GM12878 (cell line): ENCODE data around the gene MIER1. TPM values are rescaled to one million over a fixed set of nuclear protein-coding genes. Genes with fewer than 3 reads are reported as not detected.

ENCODE experiments used
- ATAC-seq: fragments of 200-7000 bp; cut with Tn5 transposase; 3 replicates; pipeline ENCODE4 v1.9.1; 2020; ENCODE audit warnings: mild to moderate bottlenecking, moderate library complexity
- BruUV-seq: library from RNA; stranded (reverse); fragments of 400-500 nt; replicated peaks from 2 replicates; lab custom pipeline; 2021; lab: Mats Ljungman, UMichigan
- CTCF ChIA-PET: fragments of 300-600 bp; sonication (Branson Sonifier 250); formaldehyde crosslinking; extraction: SDS; loops from one replicate; lab custom pipeline; 2021; ENCODE audit warnings: inconsistent platforms; lab: Yijun Ruan, JAX
- POLR2A ChIA-PET: fragments of 350-600 bp; formaldehyde crosslinking; extraction: SDS; loops from one replicate; lab custom pipeline; 2021; ENCODE audit warnings: inconsistent platforms; lab: Charles Lee
- RAD21 ChIA-PET: fragments of 300-600 bp; sonication (Branson Sonifier 250); formaldehyde crosslinking; loops from one replicate; lab custom pipeline; 2023; ENCODE audit warnings: antibody characterized with exemption; ENCODE audit not compliant: unreplicated experiment; lab: Charles Lee
- SMC1A ChIA-PET: fragments of 300-600 bp; sonication (Branson Sonifier 250); formaldehyde crosslinking; loops from one replicate; lab custom pipeline; 2023; ENCODE audit not compliant: unreplicated experiment, uncharacterized antibody; lab: Charles Lee
- DNase-seq: peaks from one replicate; pipeline ENCODE4 v3.0.0-alpha.2; 2011; ENCODE audit warnings: low read depth, low spot score
- FAIRE-seq: peaks from 3 replicates; lab custom pipeline; 2011; peaks lifted over from hg19 to GRCh38; lab: Jason Lieb, UNC
- H2AFZ ChIP-seq: 2 replicates; pipeline ENCODE4 v1.6.0; 2011; ENCODE audit warnings: low read depth, low read length, control low read depth; ENCODE audit not compliant: control insufficient read depth
- H3K27ac ChIP-seq: 2 replicates; pipeline ENCODE4 v1.5.1; 2011; ENCODE audit warnings: control low read depth; ENCODE audit not compliant: control insufficient read depth, insufficient read depth
- H3K27me3 ChIP-seq, 2 experiments: replicated peaks in 1 of 2; 2 replicates each; pipeline versions ENCODE4 v1.6.0 to v1.6.1; 2011; ENCODE audit warnings: low read length in 1 of 2; ENCODE audit not compliant: control insufficient read depth in 2 of 2, insufficient read depth in 2 of 2
- H3K36me3 ChIP-seq, 2 experiments: 2 replicates each; pipeline ENCODE4 v1.5.1; 2011; ENCODE audit warnings: low read length in 1 of 2; ENCODE audit not compliant: control insufficient read depth in 2 of 2, insufficient read depth in 2 of 2
- H3K4me1 ChIP-seq: 2 replicates; pipeline ENCODE4 v1.6.1; 2011; ENCODE audit warnings: mild to moderate bottlenecking, low read length, moderate library complexity, mixed read lengths; ENCODE audit not compliant: control insufficient read depth, insufficient read depth
- H3K4me2 ChIP-seq: 2 replicates; pipeline ENCODE4 v1.6.0; 2011; ENCODE audit warnings: control low read depth; ENCODE audit not compliant: control insufficient read depth, insufficient read depth
- H3K4me3 ChIP-seq: fragments of 200-600 bp; sonication (generic); 2 replicates; pipeline ENCODE4 v1.5.1; 2016
- H3K79me2 ChIP-seq: 2 replicates; pipeline ENCODE4 v1.6.0; 2011; ENCODE audit warnings: low read length; ENCODE audit not compliant: control insufficient read depth, insufficient read depth
- H3K9ac ChIP-seq: 2 replicates; pipeline ENCODE4 v1.8.0; 2011; ENCODE audit warnings: low read length, control low read depth, mixed read lengths; ENCODE audit not compliant: control insufficient read depth, insufficient read depth
- H3K9me3 ChIP-seq: replicated peaks from 3 replicates; pipeline ENCODE4 v1.5.1; 2011; ENCODE audit warnings: mild to moderate bottlenecking, low read length; ENCODE audit not compliant: control insufficient read depth, insufficient read depth
- H4K20me1 ChIP-seq: 2 replicates; pipeline ENCODE4 v1.6.0; 2011; ENCODE audit not compliant: control insufficient read depth, insufficient read depth
- ASH2L ChIP-seq: fragments of 300-600, 200-600 bp; sonication (generic); IDR thresholded peaks from 2 replicates; pipeline ENCODE4 v1.6.1; 2017; ENCODE audit warnings: low read depth, mild to moderate bottlenecking, borderline replicate concordance
- CREM ChIP-seq: IDR thresholded peaks from 2 replicates; pipeline ENCODE4 v1.6.1; 2014; ENCODE audit warnings: antibody characterized with exemption, low read depth
- ESRRA ChIP-seq: IDR thresholded peaks from 2 replicates; pipeline ENCODE4 v1.6.1; 2012; ENCODE audit warnings: mild to moderate bottlenecking, low read length, improper control_type of control experiment
- PAX8 ChIP-seq: fragments of 450-650 bp; IDR thresholded peaks from 2 replicates; pipeline ENCODE4 v1.6.1; 2017; ENCODE audit warnings: mild to moderate bottlenecking, moderate library complexity
- STAT1 ChIP-seq: fragments of 450-650 bp; conservative IDR thresholded peaks from 2 replicates; pipeline ENCODE4 v1.6.1; 2014; ENCODE audit warnings: antibody characterized with exemption, mild to moderate bottlenecking
- YBX1 ChIP-seq: fragments of 450-650 bp; IDR thresholded peaks from 2 replicates; pipeline ENCODE4 v1.6.1; 2016; ENCODE audit warnings: antibody characterized with exemption
- ZNF207 ChIP-seq: fragments of 450-650 bp; IDR thresholded peaks from 2 replicates; pipeline ENCODE4 v1.6.1; 2014; ENCODE audit warnings: antibody characterized with exemption, mild to moderate bottlenecking, borderline replicate concordance
- ZZZ3 ChIP-seq: IDR thresholded peaks from 2 replicates; pipeline ENCODE4 v1.6.1; 2011; ENCODE audit warnings: low read depth; ENCODE audit not compliant: control insufficient read depth, insufficient read length
- WGBS: methylation state at CpG from one replicate; pipeline ENCODE4 v1.1.6; 2016; ENCODE audit warnings: low lambda C conversion rate; ENCODE audit not compliant: insufficient replicate concordance, insufficient coverage; ENCODE audit errors: missing lambda C conversion rate; 5-methylcytosine and 5-hydroxymethylcytosine counted together
- in situ Hi-C: fragments of 300-500 bp; cut with MboI; formaldehyde crosslinking; loops from 9 replicates; pipeline ENCODE4 v1.14.3; 2018; ENCODE audit warnings: mixed read lengths
- intact Hi-C: fragments of 100-400 bp; cut with micrococcal nuclease; formaldehyde crosslinking; loops from one replicate; pipeline ENCODE4 v1.14.2; 2022; ENCODE audit not compliant: unreplicated experiment
- polyA plus RNA-seq, 11 experiments: library from polyadenylated mRNA; depleted of rRNA in 4 of 11; unstranded in 6 of 11; stranded (reverse) in 5 of 11; fragments of >200 nt; fragmentation: Nextera tagmentation in 4 of 11; fragmentation: Illumina TruSeq in 1 of 11; extraction: Ambion mirVana in 4 of 11; extraction: Trizol in 1 of 11; gene quantifications; 1 replicate in 1 of 11; 2 replicates in 10 of 11; pipeline versions ENCODE4 v1.2.1 to v1.2.3, GENCODE V29; 2011 to 2016; ENCODE audit warnings: inconsistent platforms in 2 of 11, missing spikeins in 2 of 11, low read depth in 1 of 11
- total RNA-seq, 4 experiments: library from RNA; depleted of rRNA in 3 of 4; stranded (reverse); fragments of >200 nt in 3 of 4; fragmentation: Illumina TruSeq in 1 of 4; extraction: Trizol in 1 of 4; gene quantifications; 2 replicates each; pipeline versions ENCODE4 v1.2.1 to v1.2.3, GENCODE V29; 2013 to 2021
- TF ChIP-seq, protein P1 (sequence below): fragments of 450-650 bp; IDR thresholded peaks from 2 replicates; pipeline ENCODE4 v1.6.1; 2017; ENCODE audit warnings: mild to moderate bottlenecking, moderate library complexity
- TF ChIP-seq, protein P2 (sequence below): fragments of 450-650 bp; IDR thresholded peaks from 2 replicates; pipeline ENCODE4 v1.6.1; 2017; ENCODE audit warnings: mild to moderate bottlenecking, low read depth, inconsistent platforms; ENCODE audit not compliant: poor library complexity, severe bottlenecking
- TF ChIP-seq, protein P3 (sequence below): IDR thresholded peaks from 2 replicates; pipeline ENCODE4 v1.6.1; 2011; ENCODE audit warnings: borderline replicate concordance, low read depth, mild to moderate bottlenecking, moderate library complexity, mixed read lengths, low read length; ENCODE audit not compliant: insufficient read depth; ENCODE audit errors: extremely low read length
- TF ChIP-seq, protein P4 (sequence below): IDR thresholded peaks from 2 replicates; pipeline ENCODE4 v1.6.1; 2011; ENCODE audit warnings: borderline replicate concordance, low read depth, mild to moderate bottlenecking, moderate library complexity, low read length; ENCODE audit not compliant: insufficient read depth, poor library complexity, severe bottlenecking

MIER1 gene
- total and polyA plus RNA-seq, 10 of the 15 experiments (the other 5 are each of a cell fraction or from before 2014, with no cell fraction given) = 13.6 to 39.8 (median 25.7) TPM

DNA sequence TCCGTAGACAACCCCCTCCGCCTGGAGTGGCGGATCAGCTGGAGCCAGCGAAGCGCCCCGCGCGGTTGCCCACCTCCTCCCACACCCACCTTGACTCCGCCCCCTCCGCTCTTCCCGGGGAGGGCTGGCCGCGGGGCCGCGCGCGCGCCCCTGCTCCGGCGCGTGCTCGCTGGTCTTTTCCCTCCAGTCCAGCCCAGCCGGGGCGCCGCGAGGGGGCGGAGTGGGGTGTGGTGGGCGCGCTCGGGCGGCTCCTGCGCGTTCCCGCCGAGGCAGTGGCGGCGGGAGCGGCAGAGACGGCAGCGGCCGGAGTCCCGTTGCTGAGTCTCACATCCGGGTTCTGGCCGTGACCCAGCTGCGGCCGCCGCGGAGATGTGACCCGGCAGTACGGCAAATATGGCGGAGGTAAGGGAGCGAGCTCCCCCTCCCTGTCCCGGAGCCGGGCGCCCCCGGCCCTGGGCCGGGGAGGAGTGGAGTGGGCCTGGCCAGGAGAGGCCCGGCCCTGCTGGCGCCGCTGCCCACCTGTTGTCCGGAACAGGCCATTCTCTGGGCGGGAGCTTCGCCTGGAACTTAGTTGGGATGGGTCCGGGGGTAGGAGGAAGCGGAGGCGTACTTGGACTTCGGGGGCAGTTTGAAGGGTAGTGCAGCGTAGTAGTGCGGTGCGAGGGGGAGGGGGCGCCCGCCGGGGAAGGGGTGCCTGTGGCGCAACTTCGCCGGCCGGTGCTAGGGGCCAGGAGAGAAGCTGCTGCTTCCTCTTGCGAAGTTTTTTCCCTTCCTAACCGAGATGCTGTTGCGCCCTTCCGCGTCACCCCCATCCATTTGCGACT is 5.4 kb downstream of the MIER1 start:
- FAIRE-seq (no peak), ATAC-seq (peak; percentile 76), DNase-seq (peak; percentile 61)
- Histone ChIP-seq H3K4me1 (peaks cover 4% of the 10 kb centered on the region; the same call in 1 of the 2 replicates), H3K4me3 (peak overlapping the region; percentile 92), H3K79me2 (peaks cover 95% of the 10 kb centered on the region), H3K9ac (peak overlapping the region; percentile 95), H3K4me2 (peak overlapping the region; percentile 49), H2AFZ (peak overlapping the region; percentile 59), H3K27me3 (no peaks in the 10 kb centered on the region), H3K36me3 (no peaks in the 10 kb centered on the region; a peak in 1 of 4 replicates), H4K20me1 (no peaks in the 10 kb centered on the region), H3K9me3 (no peaks in the 10 kb centered on the region), H3K27ac (peak overlapping the region; percentile 94)
- in situ Hi-C loops = loop anchor here (25.0 kb wide), 2 partner anchors 543 to 668 kb away; no protein-coding TSS in a partner anchor
- ChIA-PET RAD21 (interaction anchor here (0.7 to 1.0 kb wide), 4 partner anchors 12 to 500 kb away, joined by 3 to 4 read pairs (median 4); partner anchors contain the start of gene SERBP1), CTCF (interaction anchor here (1.0 kb wide), 1 partner anchor 25 kb away, joined by 4 read pairs; no protein-coding TSS in a partner anchor), POLR2A (interaction anchor here (0.9 to 1.8 kb wide), 4 partner anchors 25 to 260 kb away, joined by 3 to 6 read pairs (median 4); partner anchors contain the start of gene SLC35D1), SMC1A (interaction anchor here (0.9 to 1.0 kb wide), 3 partner anchors 11 to 54 kb away, joined by 3 read pairs; no protein-coding TSS in a partner anchor)
- under 1% methylated on average over 65 of the region's 83 CpGs for WGBS
- no TSS peak for BruUV-seq
- intact Hi-C loops = loop anchor here (2.0 to 10.0 kb wide), 7 partner anchors 55 to 655 kb away; partner anchors contain the start of genes IL23R, SERBP1 and SLC35D1
- TF ChIP-seq ZZZ3 (no peak), CREM (peak; percentile 25; the same call in 1 of the 2 replicates), STAT1 (no peak), YBX1 (no peak), ESRRA (no peak), PAX8 (no peak), ZNF207 (0 out of 2 replicates have a peak, but pooled peaks have one; percentile 57), ASH2L (peak; percentile 91; the same call in 1 of the 2 replicates)
- TF ChIP-seq, protein P1, sequence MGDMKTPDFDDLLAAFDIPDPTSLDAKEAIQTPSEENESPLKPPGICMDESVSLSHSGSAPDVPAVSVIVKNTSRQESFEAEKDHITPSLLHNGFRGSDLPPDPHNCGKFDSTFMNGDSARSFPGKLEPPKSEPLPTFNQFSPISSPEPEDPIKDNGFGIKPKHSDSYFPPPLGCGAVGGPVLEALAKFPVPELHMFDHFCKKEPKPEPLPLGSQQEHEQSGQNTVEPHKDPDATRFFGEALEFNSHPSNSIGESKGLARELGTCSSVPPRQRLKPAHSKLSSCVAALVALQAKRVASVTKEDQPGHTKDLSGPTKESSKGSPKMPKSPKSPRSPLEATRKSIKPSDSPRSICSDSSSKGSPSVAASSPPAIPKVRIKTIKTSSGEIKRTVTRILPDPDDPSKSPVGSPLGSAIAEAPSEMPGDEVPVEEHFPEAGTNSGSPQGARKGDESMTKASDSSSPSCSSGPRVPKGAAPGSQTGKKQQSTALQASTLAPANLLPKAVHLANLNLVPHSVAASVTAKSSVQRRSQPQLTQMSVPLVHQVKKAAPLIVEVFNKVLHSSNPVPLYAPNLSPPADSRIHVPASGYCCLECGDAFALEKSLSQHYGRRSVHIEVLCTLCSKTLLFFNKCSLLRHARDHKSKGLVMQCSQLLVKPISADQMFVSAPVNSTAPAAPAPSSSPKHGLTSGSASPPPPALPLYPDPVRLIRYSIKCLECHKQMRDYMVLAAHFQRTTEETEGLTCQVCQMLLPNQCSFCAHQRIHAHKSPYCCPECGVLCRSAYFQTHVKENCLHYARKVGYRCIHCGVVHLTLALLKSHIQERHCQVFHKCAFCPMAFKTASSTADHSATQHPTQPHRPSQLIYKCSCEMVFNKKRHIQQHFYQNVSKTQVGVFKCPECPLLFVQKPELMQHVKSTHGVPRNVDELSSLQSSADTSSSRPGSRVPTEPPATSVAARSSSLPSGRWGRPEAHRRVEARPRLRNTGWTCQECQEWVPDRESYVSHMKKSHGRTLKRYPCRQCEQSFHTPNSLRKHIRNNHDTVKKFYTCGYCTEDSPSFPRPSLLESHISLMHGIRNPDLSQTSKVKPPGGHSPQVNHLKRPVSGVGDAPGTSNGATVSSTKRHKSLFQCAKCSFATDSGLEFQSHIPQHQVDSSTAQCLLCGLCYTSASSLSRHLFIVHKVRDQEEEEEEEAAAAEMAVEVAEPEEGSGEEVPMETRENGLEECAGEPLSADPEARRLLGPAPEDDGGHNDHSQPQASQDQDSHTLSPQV = no peak
- TF ChIP-seq, protein P2, sequence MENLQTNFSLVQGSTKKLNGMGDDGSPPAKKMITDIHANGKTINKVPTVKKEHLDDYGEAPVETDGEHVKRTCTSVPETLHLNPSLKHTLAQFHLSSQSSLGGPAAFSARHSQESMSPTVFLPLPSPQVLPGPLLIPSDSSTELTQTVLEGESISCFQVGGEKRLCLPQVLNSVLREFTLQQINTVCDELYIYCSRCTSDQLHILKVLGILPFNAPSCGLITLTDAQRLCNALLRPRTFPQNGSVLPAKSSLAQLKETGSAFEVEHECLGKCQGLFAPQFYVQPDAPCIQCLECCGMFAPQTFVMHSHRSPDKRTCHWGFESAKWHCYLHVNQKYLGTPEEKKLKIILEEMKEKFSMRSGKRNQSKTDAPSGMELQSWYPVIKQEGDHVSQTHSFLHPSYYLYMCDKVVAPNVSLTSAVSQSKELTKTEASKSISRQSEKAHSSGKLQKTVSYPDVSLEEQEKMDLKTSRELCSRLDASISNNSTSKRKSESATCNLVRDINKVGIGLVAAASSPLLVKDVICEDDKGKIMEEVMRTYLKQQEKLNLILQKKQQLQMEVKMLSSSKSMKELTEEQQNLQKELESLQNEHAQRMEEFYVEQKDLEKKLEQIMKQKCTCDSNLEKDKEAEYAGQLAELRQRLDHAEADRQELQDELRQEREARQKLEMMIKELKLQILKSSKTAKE = no peak
- TF ChIP-seq, protein P3, sequence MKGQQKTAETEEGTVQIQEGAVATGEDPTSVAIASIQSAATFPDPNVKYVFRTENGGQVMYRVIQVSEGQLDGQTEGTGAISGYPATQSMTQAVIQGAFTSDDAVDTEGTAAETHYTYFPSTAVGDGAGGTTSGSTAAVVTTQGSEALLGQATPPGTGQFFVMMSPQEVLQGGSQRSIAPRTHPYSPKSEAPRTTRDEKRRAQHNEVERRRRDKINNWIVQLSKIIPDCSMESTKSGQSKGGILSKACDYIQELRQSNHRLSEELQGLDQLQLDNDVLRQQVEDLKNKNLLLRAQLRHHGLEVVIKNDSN = no peak
- TF ChIP-seq, protein P4, sequence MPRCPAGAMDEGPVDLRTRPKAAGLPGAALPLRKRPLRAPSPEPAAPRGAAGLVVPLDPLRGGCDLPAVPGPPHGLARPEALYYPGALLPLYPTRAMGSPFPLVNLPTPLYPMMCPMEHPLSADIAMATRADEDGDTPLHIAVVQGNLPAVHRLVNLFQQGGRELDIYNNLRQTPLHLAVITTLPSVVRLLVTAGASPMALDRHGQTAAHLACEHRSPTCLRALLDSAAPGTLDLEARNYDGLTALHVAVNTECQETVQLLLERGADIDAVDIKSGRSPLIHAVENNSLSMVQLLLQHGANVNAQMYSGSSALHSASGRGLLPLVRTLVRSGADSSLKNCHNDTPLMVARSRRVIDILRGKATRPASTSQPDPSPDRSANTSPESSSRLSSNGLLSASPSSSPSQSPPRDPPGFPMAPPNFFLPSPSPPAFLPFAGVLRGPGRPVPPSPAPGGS = no peak
